Gastrocnemius medialis (tissue), 4 donors: ENCODE measurements around the gene FGF22.

ENCODE experiments used
- CTCF ChIP-seq, 5 experiments: fragments of 450-650 bp in 3 of 5; fragments of 200-600 bp in 2 of 5; sonication (generic) in 2 of 5; IDR thresholded peaks in 4 of 5; conservative IDR thresholded peaks in 1 of 5; 1 replicate in 4 of 5; 2 replicates in 1 of 5; pipeline ENCODE4 v1.5.1; 2016 to 2019; ENCODE audit warnings: antibody characterized with exemption in 5 of 5, mild to moderate bottlenecking in 3 of 5, moderate library complexity in 3 of 5
- POLR2A ChIP-seq, 2 donors: fragments of 450-650 bp; IDR thresholded peaks; one replicate each; pipeline ENCODE4 v1.6.1; 2017; ENCODE audit warnings: antibody characterized with exemption in 2 of 2, mild to moderate bottlenecking in 2 of 2, moderate library complexity in 2 of 2

DNA sequence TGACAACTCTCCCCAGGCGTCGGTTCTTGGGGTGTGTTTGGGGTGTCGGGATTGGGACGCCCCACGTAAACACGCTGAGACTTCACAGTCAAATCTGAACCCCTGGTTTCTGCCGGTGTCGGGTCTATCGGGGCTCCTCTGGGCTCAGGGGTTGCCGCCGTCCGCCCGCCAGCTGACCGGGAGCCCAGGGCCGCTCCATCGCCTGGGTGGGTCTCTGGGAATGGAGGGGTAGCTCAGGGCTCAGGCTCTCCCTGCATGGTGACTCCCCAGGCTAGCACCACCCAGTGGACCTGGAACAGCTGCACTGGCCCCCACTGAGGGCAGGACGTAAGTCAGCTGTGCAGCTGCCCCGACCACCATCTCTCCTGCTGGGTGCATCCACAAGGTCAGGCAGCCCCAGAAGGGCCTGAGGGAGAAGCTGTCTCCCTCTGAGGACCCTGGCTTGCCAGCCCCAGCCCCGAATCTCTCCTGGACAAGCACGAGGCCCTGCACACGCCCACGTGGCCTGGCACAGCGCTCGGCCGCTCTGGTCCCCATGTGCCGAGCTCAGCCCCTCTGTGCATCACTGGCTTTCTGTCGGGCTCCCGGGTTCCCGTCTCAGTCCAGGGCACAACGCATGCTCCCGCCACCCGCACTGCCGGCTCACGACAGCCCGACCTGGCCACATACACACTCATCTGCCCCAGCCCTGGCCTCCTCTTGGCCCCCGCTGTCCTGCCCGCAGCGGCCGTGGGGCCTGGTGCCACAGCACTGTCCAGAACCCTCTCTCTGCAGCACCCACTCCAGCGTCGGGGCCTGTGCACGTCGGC, 17.3 kb downstream of the FGF22 start:
- TF ChIP-seq CTCF (IDR thresholded peaks at IDR 0.05 in 4 of 5, conservative IDR thresholded peaks at IDR 0.05 in 1 of 5) (no peak), POLR2A (IDR thresholded peaks at IDR 0.05) (no peak)
